ENCODE measurements around the gene ZNF579.

The ZNF579 gene

DNA sequence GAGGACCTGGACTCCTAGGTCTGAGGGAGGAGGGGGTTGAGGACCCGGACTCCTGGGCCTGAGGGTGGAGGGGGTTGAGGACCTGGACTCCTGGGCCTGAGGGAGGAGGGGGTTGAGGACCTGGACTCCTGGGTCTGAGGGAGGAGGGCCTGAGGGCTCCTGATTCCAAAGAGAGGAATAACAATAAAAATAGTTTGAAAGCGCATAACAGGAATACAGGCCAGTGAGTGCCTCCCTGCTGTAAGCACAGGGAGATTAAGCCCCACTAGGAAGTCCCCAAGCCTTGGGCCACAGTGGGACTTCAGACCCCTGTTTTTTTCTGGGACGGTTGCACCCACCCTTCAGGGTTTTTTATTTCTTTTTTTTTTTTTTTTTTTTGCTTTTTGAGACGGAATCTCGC, 42.5 kb downstream of the ZNF579 start:
- H3K27ac ChIP-seq, result no peak overlapping the region
- no peaks in the 10 kb centered on the region for H3K36me3 ChIP-seq
- H3K27me3 ChIP-seq, result no peaks in the 10 kb centered on the region
- no peak overlapping the region for H3K4me3 ChIP-seq (ENCODE audit: low read depth in 1 of 2, low read length in 1 of 2)
- H3K9me3 ChIP-seq, result no peaks in the 10 kb centered on the region
- TF ChIP-seq, protein P1, sequence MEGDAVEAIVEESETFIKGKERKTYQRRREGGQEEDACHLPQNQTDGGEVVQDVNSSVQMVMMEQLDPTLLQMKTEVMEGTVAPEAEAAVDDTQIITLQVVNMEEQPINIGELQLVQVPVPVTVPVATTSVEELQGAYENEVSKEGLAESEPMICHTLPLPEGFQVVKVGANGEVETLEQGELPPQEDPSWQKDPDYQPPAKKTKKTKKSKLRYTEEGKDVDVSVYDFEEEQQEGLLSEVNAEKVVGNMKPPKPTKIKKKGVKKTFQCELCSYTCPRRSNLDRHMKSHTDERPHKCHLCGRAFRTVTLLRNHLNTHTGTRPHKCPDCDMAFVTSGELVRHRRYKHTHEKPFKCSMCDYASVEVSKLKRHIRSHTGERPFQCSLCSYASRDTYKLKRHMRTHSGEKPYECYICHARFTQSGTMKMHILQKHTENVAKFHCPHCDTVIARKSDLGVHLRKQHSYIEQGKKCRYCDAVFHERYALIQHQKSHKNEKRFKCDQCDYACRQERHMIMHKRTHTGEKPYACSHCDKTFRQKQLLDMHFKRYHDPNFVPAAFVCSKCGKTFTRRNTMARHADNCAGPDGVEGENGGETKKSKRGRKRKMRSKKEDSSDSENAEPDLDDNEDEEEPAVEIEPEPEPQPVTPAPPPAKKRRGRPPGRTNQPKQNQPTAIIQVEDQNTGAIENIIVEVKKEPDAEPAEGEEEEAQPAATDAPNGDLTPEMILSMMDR (IDR thresholded peaks at IDR 0.05), result no peak
- H3K4me1 ChIP-seq (ENCODE audit: control insufficient read depth in 1 of 2, insufficient read depth in 1 of 2, low read depth in 1 of 2, low read length in 1 of 2), result no peaks in the 10 kb centered on the region

DNA sequence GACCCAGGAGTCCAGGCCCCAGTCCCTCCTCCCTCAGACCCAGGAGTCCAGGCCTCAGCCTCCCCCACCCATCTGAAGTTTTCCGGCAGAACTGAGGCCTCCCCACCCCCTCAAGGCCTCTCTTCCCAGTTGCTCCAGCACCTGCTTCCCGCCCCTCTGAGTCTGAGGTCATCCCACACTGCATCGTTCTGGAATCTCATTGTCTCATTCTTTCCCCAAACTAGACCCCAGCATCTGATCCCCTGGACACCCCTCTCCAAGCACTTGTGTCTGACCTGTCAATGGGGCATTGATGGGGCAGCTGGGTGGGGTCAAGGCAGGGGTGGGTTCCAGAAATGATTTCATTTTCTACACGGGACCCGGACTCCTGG, 42.9 kb downstream of the ZNF579 start:
- H3K36me3 ChIP-seq, result no peaks in the 10 kb centered on the region
- H3K27ac ChIP-seq, result no peak overlapping the region
- TF ChIP-seq, protein P1 (IDR thresholded peaks at IDR 0.05), result no peak
- no peaks in the 10 kb centered on the region for H3K4me1 ChIP-seq (ENCODE audit: control insufficient read depth in 1 of 2, insufficient read depth in 1 of 2, low read depth in 1 of 2, low read length in 1 of 2)
- H3K27me3 ChIP-seq, result no peaks in the 10 kb centered on the region
- H3K9me3 ChIP-seq, result no peaks in the 10 kb centered on the region
- no peak overlapping the region for H3K4me3 ChIP-seq (ENCODE audit: low read depth in 1 of 2, low read length in 1 of 2)

DNA sequence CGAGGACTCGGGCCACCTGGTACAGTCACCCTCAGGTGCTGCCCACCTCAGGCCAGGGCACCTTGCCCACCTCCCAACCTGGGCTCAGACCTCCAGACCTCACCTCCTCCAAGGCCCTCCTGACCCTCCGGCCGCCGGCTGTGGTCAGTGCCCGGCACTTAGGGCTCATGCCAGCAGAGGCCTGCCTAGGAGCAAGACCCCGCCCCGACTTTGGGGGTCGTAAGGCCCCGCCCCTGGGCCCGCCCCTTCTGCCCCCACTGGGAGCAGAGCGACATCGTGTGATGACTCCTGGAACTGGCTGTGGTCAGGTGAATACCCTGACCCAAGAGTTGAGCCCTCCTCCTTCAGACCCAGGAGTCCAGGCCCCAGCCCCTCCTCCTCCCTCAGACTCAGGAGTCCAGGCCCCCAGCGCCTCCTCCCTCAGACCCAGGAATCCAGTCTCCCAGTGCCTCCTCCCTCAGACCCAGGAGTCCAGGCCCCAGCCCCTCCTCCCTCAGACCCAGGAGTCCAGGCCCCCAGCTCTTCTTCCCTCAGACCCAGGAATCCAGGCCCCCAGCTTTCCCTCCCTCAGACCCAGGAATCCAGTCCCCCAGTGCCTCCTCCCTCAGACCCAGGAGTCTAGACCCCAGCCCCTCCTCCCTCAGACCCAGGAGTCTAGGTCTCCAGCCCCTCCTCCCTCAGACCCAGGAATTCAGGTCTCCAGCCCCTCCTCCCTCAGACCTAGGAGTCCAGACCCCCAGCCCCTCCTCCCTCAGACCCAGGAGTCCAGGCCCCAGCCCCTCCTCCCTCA, 43.5 kb downstream of the ZNF579 start, which contains the start of gene SBK2:
SBK2 (minus strand) TSS at position 183 of the 790 bp plus-strand sequence. CDS start 839 bp downstream, outside the sequence.
- no peaks in the 10 kb centered on the region for H3K27me3 ChIP-seq

DNA sequence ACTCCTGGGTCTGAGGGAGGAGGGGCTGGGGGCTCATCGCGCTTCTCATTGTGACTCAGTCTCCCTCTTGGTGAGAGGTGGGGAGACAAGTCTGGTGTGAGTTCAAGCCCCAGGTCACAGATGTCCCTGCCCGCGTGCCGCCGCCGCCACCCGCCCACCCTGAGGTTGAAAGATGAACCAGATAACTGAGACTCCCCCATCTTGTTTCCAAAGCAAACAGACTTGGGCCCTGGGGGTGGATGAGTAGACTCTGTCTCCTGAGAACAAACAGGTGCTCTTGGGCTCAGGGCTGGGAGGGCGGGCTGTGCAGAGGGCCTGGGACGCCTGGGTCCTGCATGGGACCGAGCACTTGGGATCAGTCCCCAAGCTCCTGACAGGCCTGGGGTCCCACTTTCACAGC, 44.3 kb downstream of the ZNF579 start:
- no peaks in the 10 kb centered on the region for H3K36me3 ChIP-seq
- H3K9me3 ChIP-seq, result no peaks in the 10 kb centered on the region
- no peaks in the 10 kb centered on the region for H3K27me3 ChIP-seq
- no peak overlapping the region for H3K27ac ChIP-seq
- H3K4me3 ChIP-seq (ENCODE audit: low read depth in 1 of 2, low read length in 1 of 2), result no peak overlapping the region
- no peaks in the 10 kb centered on the region for H3K4me1 ChIP-seq (ENCODE audit: control insufficient read depth in 1 of 2, insufficient read depth in 1 of 2, low read depth in 1 of 2, low read length in 1 of 2)
- TF ChIP-seq, protein P1 (IDR thresholded peaks at IDR 0.05), result no peak

More for the DNA sequence above, 43.5 kb downstream of the ZNF579 start, which contains the start of gene SBK2:
- Histone ChIP-seq H3K27ac (no peak within 1 kb of the TSS), H3K9me3 (no peaks in the 10 kb centered on the region), H3K4me1 (ENCODE audit: control insufficient read depth in 1 of 2, insufficient read depth in 1 of 2, low read depth in 1 of 2, low read length in 1 of 2) (no peaks in the 10 kb centered on the region), H3K36me3 (no peaks in the 10 kb centered on the region), H3K4me3 (ENCODE audit: low read depth in 1 of 2, low read length in 1 of 2) (no peak within 1 kb of the TSS)
- TF ChIP-seq, protein P1 (IDR thresholded peaks at IDR 0.05), result no peak

DNA sequence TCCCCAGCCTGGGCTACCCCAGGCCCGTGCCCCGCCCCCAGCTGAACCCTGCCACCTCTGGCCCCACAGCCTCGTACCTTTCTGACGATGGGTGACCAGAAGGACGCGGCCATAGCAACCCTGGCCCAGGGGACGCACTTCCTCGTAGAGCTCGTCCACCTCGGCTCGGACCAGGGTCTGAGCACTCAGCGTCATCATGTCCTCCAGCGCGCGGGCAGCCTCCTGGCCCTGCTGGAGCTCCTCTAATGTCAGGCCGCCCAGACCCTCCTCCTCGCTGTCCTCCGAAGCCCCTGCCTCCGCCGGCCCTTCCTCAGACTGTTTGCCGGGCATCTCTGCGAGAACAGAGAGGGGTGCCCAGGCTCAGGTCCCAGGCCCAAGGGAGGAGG, 44.7 kb downstream of the ZNF579 start:
- no peaks in the 10 kb centered on the region for H3K9me3 ChIP-seq
- no peak overlapping the region for H3K4me3 ChIP-seq (ENCODE audit: low read depth in 1 of 2, low read length in 1 of 2)
- no peak overlapping the region for H3K27ac ChIP-seq
- TF ChIP-seq, protein P1 (IDR thresholded peaks at IDR 0.05), result no peak
- no peaks in the 10 kb centered on the region for H3K27me3 ChIP-seq
- H3K4me1 ChIP-seq (ENCODE audit: control insufficient read depth in 1 of 2, insufficient read depth in 1 of 2, low read depth in 1 of 2, low read length in 1 of 2), result no peaks in the 10 kb centered on the region
- H3K36me3 ChIP-seq, result no peaks in the 10 kb centered on the region
